Hepatocyte (in vitro differentiated cells): ENCODE results near the gene JHY.

Experiments used
- CTCF ChIP-seq: fragments of 200-600 bp; sonication (generic); IDR thresholded peaks from 2 replicates; pipeline ENCODE4 v1.5.1; 2016; ENCODE audit warnings: antibody characterized with exemption, mild to moderate bottlenecking; ENCODE audit not compliant: poor library complexity
- EZH2 ChIP-seq: fragments of 200-600 bp; sonication (generic); IDR thresholded peaks from 2 replicates; pipeline ENCODE4 v1.6.1; 2016; ENCODE audit warnings: antibody characterized with exemption, mild to moderate bottlenecking, borderline replicate concordance
- EZH2phosphoT487 ChIP-seq: fragments of 200-600 bp; sonication (generic); IDR thresholded peaks from one replicate; pipeline ENCODE4 v1.6.1; 2018; ENCODE audit warnings: antibody characterized with exemption, mild to moderate bottlenecking, low read depth, moderate library complexity; ENCODE audit not compliant: unreplicated experiment, severe bottlenecking

- TF ChIP-seq CTCF (no peak), EZH2 (no peak), EZH2phosphoT487 (no peak)
Observed at GRCh38 chr11:122879785-122880184, 2.8 kb upstream of the JHY start.
